MM.1S (cell line): ENCODE results near the gene MARCKSL1.

Experiments used
- EZH2phosphoT487 ChIP-seq: fragments of 300-600 bp; sonication (generic); IDR thresholded peaks from 2 replicates; pipeline ENCODE4 v1.6.1; 2018; ENCODE audit warnings: antibody characterized with exemption, low read length
- TF ChIP-seq, protein P1 (sequence below): fragments of 300-600 bp; sonication (generic); IDR thresholded peaks from 2 replicates; pipeline ENCODE4 v1.5.1; 2016; ENCODE audit warnings: antibody characterized with exemption, low read length, mixed read lengths

DNA sequence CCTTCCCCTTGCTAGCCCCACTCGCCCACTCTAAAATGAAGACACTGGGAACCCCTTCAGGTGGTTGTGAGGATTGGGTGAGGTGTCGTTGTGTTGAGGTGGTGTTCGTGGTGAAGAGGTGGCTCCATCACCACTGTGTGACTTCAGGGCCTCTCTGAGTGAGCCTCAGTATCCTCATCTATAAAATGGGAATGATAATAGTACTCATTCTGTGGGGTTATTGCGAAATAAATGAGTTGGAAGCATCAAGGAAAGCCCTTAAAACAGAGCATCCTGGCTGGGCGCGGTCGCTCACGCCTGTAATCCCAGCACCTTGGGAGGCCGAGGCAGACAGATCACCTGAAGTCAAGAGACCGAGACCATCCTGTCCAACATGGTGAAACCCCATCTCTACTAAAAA lies 6.7 kb upstream of the MARCKSL1 start:
- TF ChIP-seq, protein P1, sequence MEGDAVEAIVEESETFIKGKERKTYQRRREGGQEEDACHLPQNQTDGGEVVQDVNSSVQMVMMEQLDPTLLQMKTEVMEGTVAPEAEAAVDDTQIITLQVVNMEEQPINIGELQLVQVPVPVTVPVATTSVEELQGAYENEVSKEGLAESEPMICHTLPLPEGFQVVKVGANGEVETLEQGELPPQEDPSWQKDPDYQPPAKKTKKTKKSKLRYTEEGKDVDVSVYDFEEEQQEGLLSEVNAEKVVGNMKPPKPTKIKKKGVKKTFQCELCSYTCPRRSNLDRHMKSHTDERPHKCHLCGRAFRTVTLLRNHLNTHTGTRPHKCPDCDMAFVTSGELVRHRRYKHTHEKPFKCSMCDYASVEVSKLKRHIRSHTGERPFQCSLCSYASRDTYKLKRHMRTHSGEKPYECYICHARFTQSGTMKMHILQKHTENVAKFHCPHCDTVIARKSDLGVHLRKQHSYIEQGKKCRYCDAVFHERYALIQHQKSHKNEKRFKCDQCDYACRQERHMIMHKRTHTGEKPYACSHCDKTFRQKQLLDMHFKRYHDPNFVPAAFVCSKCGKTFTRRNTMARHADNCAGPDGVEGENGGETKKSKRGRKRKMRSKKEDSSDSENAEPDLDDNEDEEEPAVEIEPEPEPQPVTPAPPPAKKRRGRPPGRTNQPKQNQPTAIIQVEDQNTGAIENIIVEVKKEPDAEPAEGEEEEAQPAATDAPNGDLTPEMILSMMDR, result no peak
- TF ChIP-seq EZH2phosphoT487, result no peak
